Measurements from ENCODE around the gene HPCAL1.
"Not testable (repeated sequence)": the region's sequence is repeated elsewhere in the genome, so short reads cannot be mapped to it uniquely, and the experiment has no call there.

Gene HPCAL1

DNA sequence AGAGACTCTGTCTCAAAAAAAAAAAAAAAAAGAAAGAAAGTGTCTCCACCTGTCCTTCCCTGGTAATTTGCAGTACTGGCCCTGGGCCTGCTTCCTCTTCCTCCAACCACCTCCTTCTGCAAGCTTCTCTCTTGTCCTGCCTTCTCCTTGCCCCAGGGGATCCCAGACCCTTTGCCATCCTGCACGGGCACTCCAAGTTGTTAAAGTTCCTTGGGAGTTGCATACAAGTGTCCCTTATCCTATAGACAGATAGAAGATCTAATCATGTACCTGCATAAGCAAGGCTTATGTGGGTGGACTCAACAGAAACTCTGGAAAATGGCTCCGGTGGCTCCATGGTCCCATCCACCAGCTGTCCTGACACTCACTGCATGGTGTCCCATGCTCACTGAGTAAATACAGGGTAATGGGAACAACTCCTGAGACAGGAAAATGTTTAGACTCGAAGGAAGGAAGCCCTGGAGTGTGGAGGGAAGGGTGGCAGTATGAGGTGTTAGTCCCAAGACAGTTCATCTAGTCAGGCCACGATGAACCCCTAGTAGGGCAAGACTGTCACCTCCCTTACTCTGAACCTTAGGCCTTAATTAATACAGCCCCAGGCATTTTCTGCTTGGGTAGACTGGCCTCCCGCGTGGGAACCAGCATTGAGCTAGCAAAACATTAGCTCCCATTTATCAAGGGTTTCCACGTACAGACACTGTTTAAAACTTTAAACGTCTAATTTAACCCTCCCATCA lies 128.3 kb downstream of the HPCAL1 start:
- no peak for DNase-seq

DNA sequence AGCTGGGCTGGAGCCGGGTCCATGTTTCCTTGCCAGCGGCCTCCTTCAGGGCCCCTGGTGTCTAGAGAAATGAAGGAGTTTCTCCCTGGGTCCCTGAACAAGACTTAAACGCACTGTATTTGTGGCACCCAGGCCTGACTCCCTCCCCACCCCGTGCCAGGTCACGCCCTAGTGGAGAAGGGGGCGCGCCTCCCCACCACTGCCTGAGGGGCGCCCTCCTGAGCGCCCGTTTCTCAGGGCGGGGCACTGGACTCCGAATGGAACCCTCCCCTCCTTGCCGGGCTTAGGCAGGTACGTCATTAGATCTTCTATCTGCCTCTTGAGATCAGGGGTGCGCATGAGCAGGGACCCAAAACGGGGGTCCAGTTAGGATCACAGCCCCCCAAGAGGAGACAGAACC lies 129.1 kb downstream of the HPCAL1 start:
- no peak for DNase-seq

DNA sequence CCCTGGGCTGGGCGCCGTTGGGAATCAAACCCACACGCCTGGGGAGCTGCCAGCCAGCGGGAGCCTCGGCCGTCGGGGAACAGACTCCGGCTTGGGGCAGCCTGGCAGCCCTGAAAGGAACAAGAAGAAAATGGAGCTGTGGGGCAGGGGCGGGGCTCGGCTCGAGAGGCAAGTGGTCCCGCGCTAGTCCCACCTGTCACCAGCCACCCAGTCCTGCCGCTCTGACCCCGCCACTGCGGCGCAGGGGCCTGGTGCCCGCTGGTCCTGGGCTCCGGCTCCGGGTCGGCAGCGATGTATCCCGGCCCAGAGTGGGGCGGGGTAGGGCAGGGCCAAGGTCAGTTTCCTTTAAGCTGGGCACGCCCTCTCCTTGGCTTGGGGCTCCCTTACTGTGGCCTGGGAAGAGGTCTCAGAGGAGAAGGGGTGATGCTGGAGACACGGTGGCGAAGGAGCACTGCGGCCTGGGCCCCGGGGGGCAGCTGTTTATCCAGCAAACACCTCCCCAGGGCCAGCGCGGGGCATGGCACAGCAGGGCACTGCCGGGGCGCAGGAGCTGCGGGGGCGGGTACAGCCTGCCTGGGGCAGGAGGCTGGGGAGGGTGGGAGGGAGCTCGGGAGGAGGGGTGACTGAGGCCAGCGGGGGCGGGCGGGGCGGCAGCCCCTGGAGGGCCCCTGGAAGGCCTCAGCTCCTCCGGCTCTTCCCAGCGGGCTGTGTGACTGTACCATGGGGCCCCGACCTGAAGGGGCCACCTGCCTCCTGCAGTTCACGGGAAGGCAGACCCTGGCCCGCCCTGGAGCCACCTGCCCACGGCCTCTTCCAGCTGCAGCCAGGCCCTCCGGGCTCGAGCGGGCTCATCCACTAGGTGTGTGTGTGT lies 129.8 kb downstream of the HPCAL1 start:
- no peak for DNase-seq

DNA sequence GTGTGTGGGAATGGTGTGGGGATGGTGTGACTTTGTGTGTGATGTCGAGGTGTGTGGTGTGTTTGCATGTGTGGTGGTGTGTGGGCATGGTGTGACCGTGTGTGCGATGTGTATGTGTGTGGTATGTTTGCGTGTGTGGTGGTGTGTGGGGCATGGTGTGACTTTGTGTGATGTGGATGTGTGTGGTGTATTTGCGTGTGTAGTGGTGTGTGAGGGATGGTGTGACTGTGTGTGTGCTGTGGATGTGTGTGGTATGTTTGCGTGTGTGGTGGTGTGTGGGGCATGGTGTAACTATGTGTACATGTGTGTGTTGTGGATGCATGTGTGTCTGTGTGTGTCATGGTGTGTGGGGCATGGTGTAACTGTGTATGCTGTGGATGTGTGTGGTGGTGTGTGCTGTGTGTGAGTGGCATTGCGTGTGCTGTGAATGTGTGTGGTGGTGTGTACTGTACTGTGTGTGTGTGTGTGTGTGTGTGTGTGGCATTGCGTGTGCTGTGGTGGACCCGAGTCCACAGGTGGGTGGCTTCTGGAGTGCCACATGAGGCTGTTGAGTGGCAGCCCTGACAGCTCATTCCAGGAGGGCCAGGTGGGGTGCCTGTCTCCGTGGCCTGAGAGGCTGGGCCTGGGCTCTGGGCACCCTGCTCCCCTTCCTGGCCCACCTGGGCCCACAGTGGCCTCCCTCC lies 130.7 kb downstream of the HPCAL1 start:
- no peak for DNase-seq

DNA sequence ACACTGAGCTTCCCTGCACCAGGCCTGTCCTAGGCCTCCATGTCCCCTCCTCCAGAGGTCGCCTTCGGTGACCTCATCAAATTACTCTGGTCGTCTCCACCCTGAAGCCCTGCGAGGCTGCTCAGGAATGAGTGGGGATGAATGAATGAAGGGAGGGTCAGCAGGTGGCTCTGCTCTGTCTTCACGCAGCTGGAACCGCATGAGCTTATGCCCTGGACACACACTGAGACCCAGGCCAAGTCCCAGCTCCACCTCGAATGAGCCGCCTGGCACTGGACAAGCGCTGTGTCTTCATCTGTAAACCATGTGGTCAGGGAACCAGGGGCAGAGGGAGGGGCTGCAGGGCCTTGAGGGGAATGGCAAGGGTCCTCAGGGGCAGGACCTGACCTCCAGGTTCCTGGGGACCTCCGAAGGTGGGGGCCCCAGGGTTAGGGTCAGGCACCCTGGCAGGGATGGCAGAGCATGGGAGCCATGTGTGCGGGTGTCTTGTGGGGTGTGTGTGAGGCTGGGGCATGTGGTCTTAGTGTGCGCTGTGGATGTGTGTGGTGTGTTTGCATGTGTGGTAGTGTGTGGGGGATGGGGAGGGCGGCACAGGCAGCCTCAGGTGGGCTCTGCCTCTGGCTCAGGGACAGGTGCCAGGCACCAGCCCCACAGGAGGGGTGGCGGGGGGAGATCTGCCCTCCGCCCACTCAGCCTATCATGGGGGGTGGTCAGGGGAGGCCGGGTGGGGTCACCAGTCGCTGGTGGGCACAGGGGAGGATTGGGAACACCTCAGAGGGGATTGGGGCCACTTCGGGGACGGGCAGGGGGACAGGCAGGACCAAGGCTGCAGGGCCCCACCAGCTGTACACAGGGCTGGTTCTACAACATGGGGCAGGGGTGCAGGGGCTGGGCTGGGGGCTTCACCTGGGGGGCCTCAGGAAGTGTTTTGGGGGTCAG lies 131.5 kb downstream of the HPCAL1 start:
- no peak for DNase-seq

DNA sequence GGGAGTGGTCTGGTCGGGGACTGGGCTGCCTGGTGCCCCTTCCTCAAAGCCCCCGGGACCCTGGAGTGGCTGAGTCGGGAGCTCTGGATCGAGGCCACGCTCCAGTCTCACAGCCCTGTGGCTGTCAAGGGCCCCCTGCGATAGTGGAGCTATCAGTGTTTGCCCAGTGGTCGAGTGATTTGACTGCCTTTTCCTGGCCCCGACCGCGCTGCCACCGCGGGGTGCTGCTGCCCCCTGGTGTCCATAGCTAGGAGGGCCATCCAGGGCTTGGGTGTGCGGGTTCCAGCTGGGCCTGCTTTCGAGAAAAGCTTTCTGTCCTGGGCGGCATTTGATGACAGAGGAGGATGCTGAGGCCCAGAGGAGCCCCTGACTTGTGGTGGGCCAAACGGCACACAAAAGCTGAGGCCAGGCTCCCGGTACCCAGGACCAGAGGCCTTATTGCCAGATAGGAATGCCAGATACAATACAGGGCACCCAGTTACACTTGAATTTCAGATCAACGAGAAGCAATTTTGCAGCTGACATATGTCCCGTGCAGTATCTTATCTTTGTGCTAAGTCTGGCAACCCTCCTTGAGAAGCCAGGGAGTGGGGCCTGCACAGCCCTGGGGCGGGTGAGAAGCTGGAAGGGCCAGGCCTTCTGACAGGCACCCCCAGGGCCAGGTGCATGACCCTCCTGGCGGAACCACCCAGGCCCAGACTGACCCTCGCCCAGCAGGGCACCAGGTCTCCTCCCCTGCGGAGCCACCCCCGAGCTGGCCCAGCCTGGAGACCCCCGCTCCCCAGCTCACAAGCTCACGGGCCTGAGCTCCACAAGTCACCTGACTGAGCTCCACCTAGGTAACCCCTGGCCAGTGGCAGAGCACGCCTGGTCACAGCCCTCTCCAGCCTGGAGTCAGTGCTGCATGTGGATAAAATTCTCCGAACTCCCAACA lies 132.4 kb downstream of the HPCAL1 start:
- DNase-seq: peak; percentile 65

DNA sequence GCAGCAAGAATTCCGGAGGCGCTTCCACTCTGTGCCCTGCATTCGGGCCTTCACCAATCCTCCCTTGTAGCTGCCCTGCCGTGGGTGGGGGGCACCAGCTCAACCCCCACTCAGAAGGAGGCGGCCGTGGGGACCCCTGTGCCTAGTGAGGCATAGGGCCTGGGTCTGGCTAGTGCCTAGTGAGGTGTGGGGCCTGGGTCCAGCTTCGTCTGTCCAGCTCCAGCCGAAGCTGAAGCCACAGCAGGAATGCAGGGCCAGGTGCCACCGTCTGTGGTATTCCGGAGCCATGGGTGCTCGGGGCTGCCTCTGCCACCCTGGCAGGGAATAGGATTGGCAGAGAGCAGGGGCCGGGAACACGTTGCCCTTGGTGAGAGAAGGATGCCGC lies 133.1 kb downstream of the HPCAL1 start:
- no peak for DNase-seq

DNA sequence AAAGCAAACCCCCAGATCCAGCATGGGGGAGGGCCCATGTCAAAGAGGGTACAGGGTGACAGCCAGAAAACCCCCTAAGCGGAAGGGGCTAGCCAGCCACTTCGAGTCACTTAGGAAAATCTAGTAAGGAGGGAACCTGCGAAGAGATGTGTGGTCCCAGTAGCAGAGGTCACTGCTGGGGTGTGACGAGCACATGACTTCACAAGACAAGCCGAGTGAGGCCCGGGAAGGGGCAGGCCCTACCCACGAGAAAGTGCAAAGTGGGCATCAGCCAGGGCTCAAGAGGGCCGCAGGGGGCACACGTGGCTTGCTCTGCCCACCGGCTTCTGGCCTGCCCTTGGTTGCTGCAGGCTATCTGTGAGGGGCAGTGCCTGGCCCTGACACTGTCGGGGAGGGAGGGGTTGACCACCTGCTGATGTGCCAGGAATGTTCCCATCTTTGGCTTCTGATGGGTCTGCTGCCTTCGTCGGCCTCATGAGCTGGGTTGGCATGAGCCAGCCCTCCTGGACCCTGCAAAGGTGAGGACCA lies 133.9 kb downstream of the HPCAL1 start:
- DNase-seq: no peak

DNA sequence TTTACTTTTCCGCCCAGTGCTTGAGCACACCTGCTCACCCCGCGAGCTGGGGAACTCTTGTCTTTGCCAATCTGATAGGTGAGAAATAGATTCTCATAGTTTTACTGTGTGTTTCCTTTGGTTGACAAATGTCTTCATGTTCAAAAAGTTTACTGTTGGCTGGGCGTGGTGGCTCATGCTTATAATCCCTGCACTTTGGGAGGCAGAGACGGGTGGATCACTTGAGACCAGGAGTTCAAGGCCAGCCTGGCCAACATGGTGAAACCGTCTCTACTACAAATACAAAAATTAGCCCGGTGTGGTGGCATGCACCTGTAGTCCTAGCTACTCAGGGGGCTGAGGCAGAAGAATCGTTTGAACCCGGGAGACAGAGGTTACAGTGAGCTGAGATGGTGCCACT lies 135.1 kb downstream of the HPCAL1 start:
- no peak for DNase-seq

DNA sequence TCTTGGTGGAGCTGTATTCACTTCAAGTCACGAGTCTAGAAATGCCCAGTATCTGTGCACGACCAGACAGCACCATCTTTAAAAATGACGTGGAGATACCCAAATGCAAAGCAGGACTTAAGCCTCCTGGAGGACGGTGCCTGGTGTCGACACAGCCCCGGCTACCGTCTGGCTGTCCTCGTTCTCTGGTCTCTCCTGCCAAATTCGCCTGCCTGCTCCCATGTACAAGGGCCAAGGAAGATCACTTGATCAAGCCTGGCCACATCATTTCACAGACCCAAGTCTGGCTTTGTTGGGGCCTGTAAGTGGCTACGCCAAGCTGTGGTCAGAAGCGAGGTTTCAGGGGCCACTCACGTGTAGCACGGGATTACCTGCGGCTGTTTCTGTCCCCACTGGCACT lies 136.0 kb downstream of the HPCAL1 start:
- no peak for DNase-seq

DNA sequence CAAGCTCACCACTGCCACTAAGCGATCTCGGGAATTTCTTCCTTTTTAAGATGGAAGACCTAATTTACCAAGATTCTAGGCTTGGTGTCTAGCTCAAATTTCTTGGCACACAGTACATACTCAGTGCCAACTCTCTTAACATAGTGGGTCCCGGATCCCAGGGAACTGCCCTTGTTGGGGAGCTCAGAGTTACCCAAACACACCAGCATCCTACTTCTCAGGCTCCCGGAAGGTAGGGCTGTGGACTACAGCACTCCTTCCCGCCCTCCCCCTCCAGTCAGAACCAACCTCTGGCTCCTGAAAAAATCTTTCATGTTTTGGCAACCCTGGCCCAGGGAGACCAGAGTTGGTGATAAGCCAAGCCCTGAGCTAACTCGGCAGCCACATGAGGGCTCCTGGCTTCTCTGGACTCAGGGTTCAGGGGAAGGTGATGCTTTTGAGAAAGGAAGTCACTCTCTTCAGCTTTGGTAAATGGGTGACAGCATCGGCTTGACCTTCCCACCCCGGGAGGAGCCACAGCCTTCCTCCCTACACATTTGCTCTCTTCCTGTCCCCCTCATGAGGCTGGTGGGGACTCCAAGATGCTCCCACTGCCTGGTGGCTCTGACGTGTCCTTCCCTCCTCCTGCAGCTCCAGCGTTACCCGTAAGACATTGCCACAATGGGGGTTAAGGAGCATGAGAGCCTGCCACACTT lies 136.6 kb downstream of the HPCAL1 start:
- no peak for DNase-seq

DNA sequence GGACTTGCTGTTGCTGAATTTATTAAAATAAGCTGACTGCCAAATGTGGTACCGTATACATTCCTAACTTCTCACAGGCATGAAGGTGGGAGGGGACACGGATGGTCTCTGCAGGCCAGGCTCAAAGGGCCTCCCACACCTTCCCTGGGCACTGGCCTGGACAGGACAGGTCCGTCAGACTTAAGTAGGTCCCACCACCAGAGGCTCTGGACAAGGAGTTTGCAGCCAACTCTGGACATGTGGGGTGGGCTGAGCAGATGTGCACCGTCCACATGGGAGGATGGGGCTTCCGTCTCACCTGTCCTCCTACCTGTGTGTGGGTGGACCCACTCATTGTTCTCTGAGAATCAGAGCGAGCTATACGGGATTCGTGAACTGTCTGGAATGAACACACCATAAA lies 137.3 kb downstream of the HPCAL1 start:
- DNase-seq: no peak

DNA sequence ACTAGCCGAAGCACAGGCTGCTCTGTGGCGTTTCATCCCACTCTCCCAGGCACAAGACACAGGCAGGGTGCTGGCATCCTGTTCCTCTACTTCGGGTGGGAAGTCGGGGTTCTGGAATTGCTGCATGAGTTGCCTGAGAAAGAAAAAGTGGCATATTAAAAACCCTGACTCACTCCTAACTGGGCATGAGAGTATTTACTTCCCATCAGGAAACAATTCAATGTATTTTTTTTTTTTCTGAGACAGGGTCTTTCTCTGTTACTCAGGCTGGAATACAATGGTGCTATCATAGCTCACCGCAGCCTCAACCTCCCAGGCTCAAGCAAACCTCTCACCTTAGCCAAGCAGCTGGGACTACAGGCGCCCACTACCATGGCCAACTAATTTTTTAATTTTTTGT lies 138.0 kb downstream of the HPCAL1 start:
- DNase-seq: no peak

DNA sequence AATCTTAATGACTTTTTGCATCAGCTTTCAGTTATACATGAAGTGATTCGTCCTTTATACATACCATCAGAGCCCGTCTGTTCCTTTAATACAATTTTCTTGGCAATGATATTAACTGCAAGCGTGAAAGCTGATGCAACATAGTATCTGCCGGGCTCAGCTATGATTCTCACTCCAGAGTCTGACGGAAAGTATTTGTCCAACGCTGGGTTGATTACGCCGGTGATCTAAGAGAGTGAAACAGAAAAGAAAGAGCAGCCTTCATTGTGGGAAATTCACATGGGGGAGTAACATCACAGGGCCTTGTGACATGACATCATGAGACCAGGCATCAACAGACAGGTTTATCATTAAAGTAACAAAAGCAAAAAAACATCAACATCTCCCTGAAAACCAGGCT lies 139.2 kb downstream of the HPCAL1 start:
- no peak for DNase-seq

DNA sequence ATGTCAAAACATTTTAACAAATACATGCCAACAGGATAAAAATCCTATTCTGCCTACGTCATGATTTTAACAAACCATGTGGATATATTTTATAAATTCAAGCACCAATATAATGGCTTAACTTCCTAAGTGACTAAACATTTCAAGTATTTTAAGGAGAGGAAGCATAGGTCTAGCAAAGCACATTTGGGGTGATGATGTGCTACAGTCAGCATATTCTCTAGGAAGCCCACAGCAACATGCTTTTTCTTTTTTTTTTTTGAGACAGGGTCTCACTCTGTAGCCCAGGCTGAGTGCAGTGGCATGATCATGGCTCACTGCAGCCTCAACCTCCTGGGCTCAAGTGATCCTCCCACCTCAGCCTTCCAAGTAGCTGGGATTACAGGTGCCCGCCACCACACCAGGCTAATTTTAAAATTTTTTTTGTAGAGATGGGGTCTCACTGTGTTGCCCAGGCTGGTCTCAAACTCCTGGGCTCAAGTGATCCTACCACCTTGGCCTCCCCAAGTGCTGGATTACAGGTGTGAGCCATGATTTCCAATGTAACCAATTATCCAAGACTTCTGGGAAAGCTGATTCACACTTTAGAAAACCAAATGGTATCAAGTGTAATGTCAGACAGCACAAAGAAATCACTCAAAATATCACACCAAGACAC lies 139.9 kb downstream of the HPCAL1 start:
- DNase-seq: not testable (repeated sequence)

DNA sequence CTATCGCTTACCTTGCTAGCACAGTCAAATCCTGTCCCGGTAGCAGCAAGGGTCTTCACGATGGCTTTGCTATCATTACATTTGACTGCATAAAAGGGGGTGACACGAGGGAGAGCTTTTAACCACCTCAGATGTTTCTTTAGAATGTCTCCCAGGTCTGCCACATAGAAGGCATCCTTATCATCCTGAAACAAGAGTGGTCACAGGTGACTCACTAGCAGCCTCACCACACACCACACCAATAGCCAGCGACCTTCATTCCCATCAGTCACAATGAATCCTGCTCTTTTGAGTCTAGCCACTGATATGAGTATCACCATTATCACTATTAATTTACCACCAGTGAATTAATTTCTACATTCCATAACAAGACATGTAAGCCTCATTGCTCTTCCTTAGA lies 141.8 kb downstream of the HPCAL1 start:
- DNase-seq: no peak

DNA sequence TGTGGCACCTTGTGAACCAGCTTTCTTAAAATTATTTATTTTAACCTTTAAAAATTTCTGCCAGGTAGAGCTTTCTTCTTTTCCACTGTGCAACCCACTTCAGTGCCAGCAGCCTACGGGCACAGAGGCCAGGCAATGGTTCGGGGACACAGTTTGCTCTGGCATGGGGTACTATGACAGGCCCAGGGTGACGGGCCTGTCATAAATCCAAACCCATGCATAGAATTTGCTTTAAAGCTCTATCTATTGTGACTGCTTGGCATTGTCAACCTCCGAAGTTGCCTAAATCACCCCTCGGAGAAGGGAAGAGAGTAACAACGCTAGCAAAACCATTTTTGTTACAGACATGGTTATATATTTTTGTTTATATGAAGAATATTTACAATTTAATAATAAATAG lies 143.9 kb downstream of the HPCAL1 start:
- no peak for DNase-seq

DNA sequence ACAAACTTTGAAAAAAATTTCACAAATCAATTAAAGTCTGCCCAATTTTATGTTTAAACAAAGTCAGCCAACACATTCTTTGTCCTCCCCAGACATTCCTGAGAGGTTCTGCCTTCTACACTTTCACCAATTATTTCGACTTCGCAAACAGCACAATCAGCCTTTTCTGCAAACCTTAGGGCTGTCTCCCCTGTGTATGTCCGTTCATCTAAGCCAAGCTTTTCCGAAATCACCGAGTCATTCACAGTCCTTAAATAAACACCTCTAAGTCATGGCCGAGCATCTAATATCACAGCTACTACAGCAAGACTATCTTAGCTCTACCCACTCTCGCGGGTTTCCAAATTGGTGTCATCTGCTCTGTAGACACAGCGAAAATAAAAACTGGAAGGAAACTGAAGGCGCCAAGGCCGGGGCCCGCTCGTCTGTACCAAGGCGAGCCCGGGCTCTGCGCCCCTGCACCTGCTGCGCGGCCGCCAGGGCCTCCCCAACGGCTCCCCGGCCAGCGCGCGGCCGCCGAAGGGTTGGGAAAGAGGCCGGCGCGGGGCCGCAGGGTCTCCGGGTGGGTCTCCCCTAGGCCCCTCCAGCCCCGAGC lies 144.7 kb downstream of the HPCAL1 start:
- DNase-seq: peak; percentile 55

DNA sequence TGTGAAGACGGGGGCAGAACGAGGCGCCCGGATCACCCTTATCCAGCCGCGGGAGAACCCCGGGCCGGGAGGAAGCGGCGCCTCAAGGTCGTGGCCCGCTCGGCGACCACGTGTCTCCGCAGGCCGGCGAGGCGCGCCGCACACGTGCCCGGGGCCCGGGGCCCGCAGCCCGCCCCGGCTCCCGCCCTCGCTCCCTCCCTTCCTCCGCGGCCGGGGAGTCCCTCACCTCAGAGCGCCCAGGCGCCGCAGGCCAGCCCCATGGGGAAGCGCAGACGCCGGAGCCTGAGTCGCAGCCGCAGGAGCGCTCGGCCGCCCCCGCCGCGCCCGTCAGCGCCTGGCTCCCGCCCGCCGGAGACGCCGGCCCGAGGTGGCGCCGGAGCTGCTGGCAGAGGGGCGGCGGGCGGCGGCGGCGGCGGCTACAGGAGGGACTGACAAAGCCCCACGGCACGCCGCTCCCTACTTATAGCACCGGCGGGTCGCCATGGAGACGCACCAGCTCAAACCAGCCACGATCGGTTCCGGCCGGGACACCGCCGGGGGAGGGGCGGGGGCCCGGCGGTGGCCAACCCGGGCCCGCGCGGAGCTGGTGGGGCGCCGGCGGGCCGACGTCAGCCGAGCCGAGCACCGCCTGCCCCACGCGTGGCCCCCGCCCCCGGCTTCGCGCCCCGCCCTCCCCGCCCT lies 145.3 kb downstream of the HPCAL1 start, which contains the start of gene ODC1:
Gene ODC1 (minus strand): TSS at position 433 of the 681 bp plus-strand sequence. CDS start 3,295 bp downstream, outside the sequence.
- DNase-seq: peak; percentile 98

All from NCI-H1694 treated with DMSO at 0.1 percent for 48 hours (cell line).